Endodermal cell (in vitro differentiated cells): ENCODE results near the gene LRRC1. TPM values are rescaled to one million over a fixed set of nuclear protein-coding genes. Genes with fewer than 3 reads are reported as not detected.

Experiments
- DNase-seq: peaks from one replicate; pipeline ENCODE4 v3.0.0-alpha.2; 2017
- H3K27ac ChIP-seq: 2 replicates; pipeline ENCODE4 v1.5.1; 2013; ENCODE audit warnings: mild to moderate bottlenecking, low read depth, low read length, moderate library complexity
- H3K27me3 ChIP-seq: 2 replicates; pipeline ENCODE4 v1.6.1; 2013; ENCODE audit warnings: mild to moderate bottlenecking, low read length, moderate library complexity; ENCODE audit not compliant: insufficient read depth, control insufficient read depth, poor library complexity, severe bottlenecking
- H3K36me3 ChIP-seq: 2 replicates; pipeline ENCODE4 v1.7.0; 2013; ENCODE audit warnings: mild to moderate bottlenecking, low read length, moderate library complexity; ENCODE audit not compliant: control insufficient read depth, insufficient read depth
- H3K4me1 ChIP-seq: one replicate; pipeline ENCODE4 v1.7.0; 2013; ENCODE audit warnings: low read length; ENCODE audit not compliant: control insufficient read depth, insufficient read depth
- H3K4me3 ChIP-seq: 2 replicates; pipeline ENCODE4 v1.5.1; 2013; ENCODE audit warnings: mild to moderate bottlenecking, low read length, moderate library complexity
- H3K9ac ChIP-seq: 2 replicates; pipeline ENCODE4 v1.6.1; 2013; ENCODE audit warnings: mild to moderate bottlenecking, low read length, moderate library complexity; ENCODE audit not compliant: poor library complexity, severe bottlenecking; ENCODE audit errors: extremely low read depth
- H3K9me3 ChIP-seq: 2 replicates; pipeline ENCODE4 v1.6.1; 2013; ENCODE audit warnings: mild to moderate bottlenecking, low read length, moderate library complexity; ENCODE audit not compliant: control insufficient read depth
- H3K27ac Mint-ChIP-seq: 2 replicates; pipeline ENCODE4 v1.8.0; 2020; ENCODE audit warnings: mixed read lengths
- H3K27me3 Mint-ChIP-seq: 2 replicates; pipeline ENCODE4 v1.8.0; 2021; ENCODE audit warnings: mild to moderate bottlenecking, mixed read lengths; ENCODE audit not compliant: insufficient read depth
- H3K36me3 Mint-ChIP-seq: 2 replicates; pipeline ENCODE4 v1.8.0; 2020; ENCODE audit warnings: low read depth, mixed read lengths
- H3K4me1 Mint-ChIP-seq: 2 replicates; pipeline ENCODE4 v1.8.0; 2020; ENCODE audit warnings: mixed read lengths
- H3K4me3 Mint-ChIP-seq: 2 replicates; pipeline ENCODE4 v1.8.0; 2020; ENCODE audit warnings: mild to moderate bottlenecking, moderate library complexity, mixed read lengths
- H3K9me3 Mint-ChIP-seq: 2 replicates; pipeline ENCODE4 v1.8.0; 2020; ENCODE audit warnings: mild to moderate bottlenecking, mixed read lengths
- CTCF ChIP-seq: fragments of 200-600 bp; sonication (generic); conservative IDR thresholded peaks from 2 replicates; pipeline ENCODE4 v1.5.0; 2021; ENCODE audit warnings: antibody characterized with exemption, mild to moderate bottlenecking
- WGBS, 2 experiments: methylation state at CpG; one replicate each; pipeline versions ENCODE4 v1.1.5 to v1.1.7; 2013; ENCODE audit warnings: missing lambda C conversion rate in 2 of 2, mixed read lengths in 1 of 2; ENCODE audit not compliant: insufficient coverage in 1 of 2, insufficient read length in 1 of 2; 5-methylcytosine and 5-hydroxymethylcytosine counted together
- total RNA-seq, 2 donors: library from RNA; stranded (reverse); fragmentation: NEBNext Ultra II Directional in 1 of 2; extraction: Animal tissue kit (Norgen Biotek cat#: 25700) in 1 of 2; gene quantifications; 2 replicates in 1 of 2; 3 replicates in 1 of 2; pipeline ENCODE4 v1.2.1, GENCODE V29; 2021

The LRRC1 gene
- total RNA-seq, 2 donors from 2014 or later, result 14.1 to 15.3 TPM

GRCh38 chr6:53869964-53870363 is 75.2 kb downstream of the LRRC1 start:
- Mint-ChIP-seq H3K4me3 (no peak overlapping the region), H3K27me3 (no peaks in the 10 kb centered on the region), H3K9me3 (peaks cover 8% of the 10 kb centered on the region), H3K4me1 (no peaks in the 10 kb centered on the region), H3K36me3 (no peaks in the 10 kb centered on the region), H3K27ac (no peak overlapping the region)
- no peak overlapping the region for H3K27ac ChIP-seq
- H3K36me3 ChIP-seq, result no peaks in the 10 kb centered on the region
- no peak overlapping the region for H3K4me3 ChIP-seq
- peaks cover 5% of the 10 kb centered on the region for H3K9me3 ChIP-seq
- 87 to 92% methylated on average over 4 to 6 of the region's 6 CpGs for WGBS, 2 experiments
- H3K27me3 ChIP-seq, result no peaks in the 10 kb centered on the region
- H3K9ac ChIP-seq, result no peak overlapping the region
- no peak for TF ChIP-seq CTCF
- no peak for DNase-seq
- no peaks in the 10 kb centered on the region for H3K4me1 ChIP-seq

- Histone ChIP-seq H3K9ac (no peak overlapping the region), H3K4me1 (no peaks in the 10 kb centered on the region), H3K27me3 (no peaks in the 10 kb centered on the region), H3K9me3 (peaks cover 5% of the 10 kb centered on the region), H3K4me3 (no peak overlapping the region), H3K27ac (no peak overlapping the region), H3K36me3 (no peaks in the 10 kb centered on the region)
- Mint-ChIP-seq H3K4me1 (no peaks in the 10 kb centered on the region), H3K9me3 (peaks cover 17% of the 10 kb centered on the region), H3K36me3 (peaks cover 14% of the 10 kb centered on the region), H3K4me3 (no peak overlapping the region), H3K27ac (no peak overlapping the region), H3K27me3 (no peaks in the 10 kb centered on the region)
- WGBS, 2 experiments, result 93 to 100% methylated on average over 2 to 3 of the region's 4 CpGs
- TF ChIP-seq CTCF, result no peak
- DNase-seq, result no peak
Measured at GRCh38 chr6:53873922-53874321, 79.1 kb downstream of the LRRC1 start.

GRCh38 chr6:53874964-53875363 is 80.2 kb downstream of the LRRC1 start:
- Mint-ChIP-seq H3K36me3 (peaks cover 14% of the 10 kb centered on the region), H3K4me3 (no peak overlapping the region), H3K9me3 (peaks cover 17% of the 10 kb centered on the region), H3K27me3 (no peaks in the 10 kb centered on the region), H3K4me1 (no peaks in the 10 kb centered on the region), H3K27ac (no peak overlapping the region)
- no peak overlapping the region for H3K4me3 ChIP-seq
- TF ChIP-seq CTCF, result no peak
- H3K27ac ChIP-seq, result no peak overlapping the region
- H3K4me1 ChIP-seq, result no peaks in the 10 kb centered on the region
- H3K9ac ChIP-seq, result no peak overlapping the region
- peaks cover 5% of the 10 kb centered on the region for H3K9me3 ChIP-seq
- H3K36me3 ChIP-seq, result no peaks in the 10 kb centered on the region
- H3K27me3 ChIP-seq, result no peaks in the 10 kb centered on the region
- DNase-seq, result no peak
- WGBS, 2 experiments, result 90 to 100% methylated on average over 2 of the region's 2 CpGs
